Gastrocnemius medialis (tissue), 4 donors: Measurements from ENCODE around the gene BTBD10. TPM values are rescaled to one million over a fixed set of nuclear protein-coding genes. Genes with fewer than 3 reads are reported as not detected.

Experiments
- ATAC-seq, 2 donors: fragments of 150-250 bp; one replicate each; pipeline ENCODE4 v1.9.1; 2016
- DNase-seq, 2 donors: peaks; one replicate each; pipeline ENCODE4 v3.0.0-alpha.2; 2019
- H3K27ac ChIP-seq, 4 donors: fragments of 200-600 bp; sonication (generic); 1 replicate in 1 of 4; 2 replicates in 3 of 4; pipeline ENCODE4 v1.5.1; 2016 to 2018; ENCODE audit warnings: mild to moderate bottlenecking in 2 of 4, moderate library complexity in 1 of 4
- H3K27me3 ChIP-seq, 3 donors: fragments of 200-600 bp; sonication (generic) in 2 of 3; 1 replicate in 1 of 3; 2 replicates in 2 of 3; pipeline versions ENCODE4 v1.5.1 to v1.6.0; 2016 to 2019; ENCODE audit warnings: mild to moderate bottlenecking in 1 of 3, moderate library complexity in 1 of 3
- H3K36me3 ChIP-seq, 2 donors: fragments of 200-600 bp; sonication (generic) in 1 of 2; one replicate each; pipeline ENCODE4 v1.5.1; 2017 to 2018
- H3K4me1 ChIP-seq, 2 donors: fragments of 200-600 bp; sonication (generic) in 1 of 2; one replicate each; pipeline ENCODE4 v1.5.1; 2016 to 2017; ENCODE audit warnings: mild to moderate bottlenecking in 2 of 2
- H3K4me3 ChIP-seq, 4 donors: fragments of 200-600 bp; sonication (generic) in 3 of 4; 1 replicate in 1 of 4; 2 replicates in 3 of 4; pipeline ENCODE4 v1.5.1; 2016 to 2019; ENCODE audit warnings: mild to moderate bottlenecking in 2 of 4
- H3K9me3 ChIP-seq, 3 donors: fragments of 200-600 bp; sonication (generic) in 2 of 3; 1 replicate in 1 of 3; 2 replicates in 2 of 3; pipeline ENCODE4 v1.5.1; 2016 to 2019
- CTCF ChIP-seq, 5 experiments: fragments of 450-650 bp in 3 of 5; fragments of 200-600 bp in 2 of 5; sonication (generic) in 2 of 5; IDR thresholded peaks in 4 of 5; conservative IDR thresholded peaks in 1 of 5; 1 replicate in 4 of 5; 2 replicates in 1 of 5; pipeline ENCODE4 v1.5.1; 2016 to 2019; ENCODE audit warnings: antibody characterized with exemption in 5 of 5, mild to moderate bottlenecking in 3 of 5, moderate library complexity in 3 of 5
- POLR2A ChIP-seq, 2 donors: fragments of 450-650 bp; IDR thresholded peaks; one replicate each; pipeline ENCODE4 v1.6.1; 2017; ENCODE audit warnings: antibody characterized with exemption in 2 of 2, mild to moderate bottlenecking in 2 of 2, moderate library complexity in 2 of 2
- in situ Hi-C, 4 donors: fragments of 200-750 bp; cut with MboI; loops; one replicate each; pipeline versions ENCODE4 v1.15.0 to v1.8.0; 2017; ENCODE audit warnings: low sequenced_read_pairs in 4 of 4
- intact Hi-C: fragments of 100-400 bp; cut with DNase I; formaldehyde crosslinking; loops from one replicate; pipeline ENCODE4 v1.15.1; 2023; ENCODE audit warnings: low total_unique reads
- total RNA-seq, 4 donors: library from RNA; depleted of rRNA; stranded (reverse); fragments of >200 nt; gene quantifications; one replicate each; pipeline versions ENCODE4 v1.1.0 to v1.2.3, GENCODE V29; 2016

BTBD10 gene
- total RNA-seq, 4 donors from 2014 or later = 18.6 to 31.9 (median 20.3) TPM

GRCh38 chr11:13378316-13378715, 84.7 kb downstream of the BTBD10 start:
- H3K27me3 ChIP-seq = no peaks in the 10 kb centered on the region
- in situ Hi-C loops (no loop called here), intact Hi-C loops (no loop called here)
- ATAC-seq (no peak), DNase-seq (no peak)
- H3K27ac ChIP-seq = no peak overlapping the region
- peaks cover 5 to 98% of the 10 kb centered on the region in 2 donors for H3K36me3 ChIP-seq
- H3K4me3 ChIP-seq = no peak overlapping the region
- no peaks in the 10 kb centered on the region for H3K9me3 ChIP-seq
- no peaks in the 10 kb centered on the region for H3K4me1 ChIP-seq
- TF ChIP-seq CTCF (IDR thresholded peaks at IDR 0.05 in 4 of 5, conservative IDR thresholded peaks at IDR 0.05 in 1 of 5) = no peak
- TF ChIP-seq POLR2A (IDR thresholded peaks at IDR 0.05) = no peak

- ATAC-seq (no peak), DNase-seq (no peak)
- Histone ChIP-seq H3K4me3 (no peak overlapping the region), H3K9me3 (no peaks in the 10 kb centered on the region), H3K36me3 (peaks cover 5 to 99% of the 10 kb centered on the region in 2 donors), H3K27me3 (no peaks in the 10 kb centered on the region), H3K27ac (no peak overlapping the region), H3K4me1 (no peaks in the 10 kb centered on the region)
- no peak for TF ChIP-seq CTCF (IDR thresholded peaks at IDR 0.05 in 4 of 5, conservative IDR thresholded peaks at IDR 0.05 in 1 of 5)
- TF ChIP-seq POLR2A (IDR thresholded peaks at IDR 0.05) = no peak
- in situ Hi-C loops (no loop called here), intact Hi-C loops (no loop called here)
These were observed 86.2 kb downstream of the BTBD10 start for GRCh38 chr11:13376838-13377237.

GRCh38 chr11:13376402-13376801, 86.6 kb downstream of the BTBD10 start:
- H3K27ac ChIP-seq = no peak overlapping the region
- no peaks in the 10 kb centered on the region for H3K27me3 ChIP-seq
- ATAC-seq (no peak), DNase-seq (no peak)
- H3K4me3 ChIP-seq = no peak overlapping the region
- no peaks in the 10 kb centered on the region for H3K9me3 ChIP-seq
- H3K4me1 ChIP-seq = no peaks in the 10 kb centered on the region
- TF ChIP-seq CTCF (IDR thresholded peaks at IDR 0.05 in 4 of 5, conservative IDR thresholded peaks at IDR 0.05 in 1 of 5) (no peak), POLR2A (IDR thresholded peaks at IDR 0.05) (no peak)
- intact Hi-C loops (no loop called here), in situ Hi-C loops (no loop called here)
- H3K36me3 ChIP-seq = peaks cover 5 to 99% of the 10 kb centered on the region in 2 donors

- no peak for ATAC-seq
- Histone ChIP-seq H3K36me3 (peaks cover 5 to 99% of the 10 kb centered on the region in 2 donors), H3K4me3 (no peak overlapping the region), H3K27ac (no peak overlapping the region), H3K9me3 (no peaks in the 10 kb centered on the region), H3K4me1 (no peaks in the 10 kb centered on the region), H3K27me3 (no peaks in the 10 kb centered on the region)
- no peak for TF ChIP-seq POLR2A (IDR thresholded peaks at IDR 0.05)
- no peak for TF ChIP-seq CTCF (IDR thresholded peaks at IDR 0.05 in 4 of 5, conservative IDR thresholded peaks at IDR 0.05 in 1 of 5)
- DNase-seq = no peak
- in situ Hi-C loops = no loop called here
- intact Hi-C loops = no loop called here
These were observed 87.2 kb downstream of the BTBD10 start for GRCh38 chr11:13375798-13376197.

GRCh38 chr11:13373216-13373615, 89.8 kb downstream of the BTBD10 start:
- Histone ChIP-seq H3K27ac (no peak overlapping the region), H3K36me3 (peaks cover 5 to 97% of the 10 kb centered on the region in 2 donors), H3K4me3 (no peak overlapping the region), H3K9me3 (no peaks in the 10 kb centered on the region), H3K4me1 (no peaks in the 10 kb centered on the region), H3K27me3 (no peaks in the 10 kb centered on the region)
- no peak for ATAC-seq
- no peak for TF ChIP-seq POLR2A (IDR thresholded peaks at IDR 0.05)
- no peak for TF ChIP-seq CTCF (IDR thresholded peaks at IDR 0.05 in 4 of 5, conservative IDR thresholded peaks at IDR 0.05 in 1 of 5)
- in situ Hi-C loops = no loop called here
- intact Hi-C loops = no loop called here
- DNase-seq = no peak
